HG02610 (cell line): ENCODE measurements around the gene INPPL1.
"Not testable (repeated sequence)": the region's sequence is repeated elsewhere in the genome, so short reads cannot be mapped to it uniquely, and the experiment has no call there.

ENCODE experiments used
- ATAC-seq: cut with Tn5 transposase; IDR thresholded peaks from one replicate; pipeline ENCODE4 v1.9.1; 2021; ENCODE audit warnings: mild to moderate bottlenecking, moderate library complexity; ENCODE audit not compliant: unreplicated experiment

Gene INPPL1

GRCh38 chr11:72241291-72241781, 16.8 kb downstream of the INPPL1 start:
- ATAC-seq: no peak

- no peak for ATAC-seq
These were observed 17.6 kb downstream of the INPPL1 start for GRCh38 chr11:72242141-72242540.

- no peak for ATAC-seq
These were observed 18.8 kb downstream of the INPPL1 start for GRCh38 chr11:72243173-72244059.

GRCh38 chr11:72244060-72244360, 19.4 kb downstream of the INPPL1 start, which contains the start of gene PHOX2A:
PHOX2A (minus strand) TSS chr11:72244176; CDS start chr11:72244004, 172 bp downstream.
- no peak for ATAC-seq

GRCh38 chr11:72244361-72245262, 20.0 kb downstream of the INPPL1 start:
- no peak for ATAC-seq

GRCh38 chr11:72245263-72245816, 20.8 kb downstream of the INPPL1 start:
- no peak for ATAC-seq

- no peak for ATAC-seq
These were observed 23.0 kb downstream of the INPPL1 start for GRCh38 chr11:72247584-72247983.

GRCh38 chr11:72249961-72250360, 25.4 kb downstream of the INPPL1 start:
- no peak for ATAC-seq

- ATAC-seq: no peak
These were observed 26.3 kb downstream of the INPPL1 start for GRCh38 chr11:72250661-72251464.

- ATAC-seq: no peak
These were observed 27.0 kb downstream of the INPPL1 start for GRCh38 chr11:72251614-72252013.

GRCh38 chr11:72253392-72253791, 28.8 kb downstream of the INPPL1 start:
- ATAC-seq: no peak

- no peak for ATAC-seq
These were observed 29.9 kb downstream of the INPPL1 start for GRCh38 chr11:72254299-72254993.

GRCh38 chr11:72257570-72257969, 33.0 kb downstream of the INPPL1 start:
- ATAC-seq: no peak

GRCh38 chr11:72259490-72259889, 34.9 kb downstream of the INPPL1 start:
- ATAC-seq: no peak

- no peak for ATAC-seq
These were observed 36.0 kb downstream of the INPPL1 start for GRCh38 chr11:72260574-72260973.

- ATAC-seq: no peak
These were observed 38.8 kb downstream of the INPPL1 start for GRCh38 chr11:72263361-72263760.

GRCh38 chr11:72265951-72266350, 41.4 kb downstream of the INPPL1 start:
- no peak for ATAC-seq

GRCh38 chr11:72266960-72267359, 42.4 kb downstream of the INPPL1 start:
- ATAC-seq: not testable (repeated sequence)

GRCh38 chr11:72267956-72268617, 43.5 kb downstream of the INPPL1 start:
- no peak for ATAC-seq
